Liver (tissue), 3 donors: ENCODE data around the gene ZNF546.

Experiments used
- GABPA ChIP-seq, 2 donors: IDR thresholded peaks in 1 of 2; conservative IDR thresholded peaks in 1 of 2; 2 replicates each; pipeline ENCODE4 v1.6.1; 2016; ENCODE audit warnings: antibody characterized with exemption in 2 of 2, mild to moderate bottlenecking in 1 of 2, moderate library complexity in 1 of 2
- HNF4G ChIP-seq: IDR thresholded peaks from 2 replicates; pipeline ENCODE4 v1.6.1; 2016; ENCODE audit warnings: antibody characterized with exemption
- JUND ChIP-seq, 2 donors: IDR thresholded peaks; 2 replicates each; pipeline ENCODE4 v1.6.1; 2016; ENCODE audit warnings: antibody characterized with exemption in 2 of 2
- RAD21 ChIP-seq, 2 donors: IDR thresholded peaks; 2 replicates each; pipeline ENCODE4 v1.6.1; 2016; ENCODE audit warnings: antibody characterized with exemption in 2 of 2, mild to moderate bottlenecking in 2 of 2
- RXRA ChIP-seq, 2 donors: IDR thresholded peaks; 2 replicates each; pipeline ENCODE4 v1.6.1; 2017 to 2018; ENCODE audit warnings: antibody characterized with exemption in 2 of 2, mild to moderate bottlenecking in 1 of 2
- SP1 ChIP-seq: IDR thresholded peaks from 2 replicates; pipeline ENCODE4 v1.6.1; 2018; ENCODE audit warnings: antibody characterized with exemption, mild to moderate bottlenecking
- TAF1 ChIP-seq: conservative IDR thresholded peaks from 2 replicates; pipeline ENCODE4 v1.6.1; 2016; ENCODE audit warnings: antibody characterized with exemption, mild to moderate bottlenecking
- YY1 ChIP-seq: IDR thresholded peaks from 2 replicates; pipeline ENCODE4 v1.6.1; 2016; ENCODE audit warnings: antibody characterized with exemption, mild to moderate bottlenecking
- TF ChIP-seq, protein P1 (sequence below): IDR thresholded peaks from 2 replicates; pipeline ENCODE4 v1.6.1; 2016; ENCODE audit warnings: antibody characterized with exemption, mild to moderate bottlenecking
- TF ChIP-seq, protein P2 (sequence below): fragments of 150-350 bp; IDR thresholded peaks from 2 replicates; pipeline ENCODE4 v1.5.1; 2017; ENCODE audit warnings: improper control_type of control experiment, low read depth, low read length; ENCODE audit not compliant: missing input control
- TF ChIP-seq, protein P3 (sequence below): IDR thresholded peaks from 2 replicates; pipeline ENCODE4 v1.6.1; 2016; ENCODE audit warnings: antibody characterized with exemption
- TF ChIP-seq, protein P4 (sequence below): IDR thresholded peaks from 2 replicates; pipeline ENCODE4 v1.6.1; 2016; ENCODE audit warnings: antibody characterized with exemption
- donor health status: healthy.
- donor health status: healthy.

DNA sequence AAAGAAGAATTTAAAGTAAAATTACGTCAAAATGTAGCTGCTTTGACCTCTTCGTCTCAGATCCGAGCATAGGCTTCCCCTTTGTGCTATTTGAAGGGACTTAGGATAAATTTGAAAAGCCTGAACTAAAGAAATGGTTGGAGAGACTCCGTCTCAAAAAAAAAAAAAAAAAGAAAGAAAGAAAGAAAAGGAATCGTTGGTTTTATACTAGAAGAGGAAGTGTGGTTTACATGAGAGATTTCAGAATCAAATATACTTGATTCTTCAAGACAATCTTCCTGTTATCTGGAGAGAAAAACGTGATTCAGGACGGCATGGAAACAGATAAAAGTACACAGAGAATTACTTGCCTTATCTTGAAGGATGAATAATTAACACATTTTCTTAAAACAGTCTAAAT, 59.6 kb downstream of the ZNF546 start:
- TF ChIP-seq JUND (IDR thresholded peaks at IDR 0.05) (no peak), TAF1 (no peak), HNF4G (no peak), YY1 (no peak), SP1 (no peak), RXRA (IDR thresholded peaks at IDR 0.05) (no peak), RAD21 (IDR thresholded peaks at IDR 0.05) (no peak), GABPA (IDR thresholded peaks at IDR 0.05 in 1 of 2, conservative IDR thresholded peaks at IDR 0.05 in 1 of 2) (no peak)
- TF ChIP-seq, protein P1, sequence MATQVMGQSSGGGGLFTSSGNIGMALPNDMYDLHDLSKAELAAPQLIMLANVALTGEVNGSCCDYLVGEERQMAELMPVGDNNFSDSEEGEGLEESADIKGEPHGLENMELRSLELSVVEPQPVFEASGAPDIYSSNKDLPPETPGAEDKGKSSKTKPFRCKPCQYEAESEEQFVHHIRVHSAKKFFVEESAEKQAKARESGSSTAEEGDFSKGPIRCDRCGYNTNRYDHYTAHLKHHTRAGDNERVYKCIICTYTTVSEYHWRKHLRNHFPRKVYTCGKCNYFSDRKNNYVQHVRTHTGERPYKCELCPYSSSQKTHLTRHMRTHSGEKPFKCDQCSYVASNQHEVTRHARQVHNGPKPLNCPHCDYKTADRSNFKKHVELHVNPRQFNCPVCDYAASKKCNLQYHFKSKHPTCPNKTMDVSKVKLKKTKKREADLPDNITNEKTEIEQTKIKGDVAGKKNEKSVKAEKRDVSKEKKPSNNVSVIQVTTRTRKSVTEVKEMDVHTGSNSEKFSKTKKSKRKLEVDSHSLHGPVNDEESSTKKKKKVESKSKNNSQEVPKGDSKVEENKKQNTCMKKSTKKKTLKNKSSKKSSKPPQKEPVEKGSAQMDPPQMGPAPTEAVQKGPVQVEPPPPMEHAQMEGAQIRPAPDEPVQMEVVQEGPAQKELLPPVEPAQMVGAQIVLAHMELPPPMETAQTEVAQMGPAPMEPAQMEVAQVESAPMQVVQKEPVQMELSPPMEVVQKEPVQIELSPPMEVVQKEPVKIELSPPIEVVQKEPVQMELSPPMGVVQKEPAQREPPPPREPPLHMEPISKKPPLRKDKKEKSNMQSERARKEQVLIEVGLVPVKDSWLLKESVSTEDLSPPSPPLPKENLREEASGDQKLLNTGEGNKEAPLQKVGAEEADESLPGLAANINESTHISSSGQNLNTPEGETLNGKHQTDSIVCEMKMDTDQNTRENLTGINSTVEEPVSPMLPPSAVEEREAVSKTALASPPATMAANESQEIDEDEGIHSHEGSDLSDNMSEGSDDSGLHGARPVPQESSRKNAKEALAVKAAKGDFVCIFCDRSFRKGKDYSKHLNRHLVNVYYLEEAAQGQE: no peak
- TF ChIP-seq, protein P2, sequence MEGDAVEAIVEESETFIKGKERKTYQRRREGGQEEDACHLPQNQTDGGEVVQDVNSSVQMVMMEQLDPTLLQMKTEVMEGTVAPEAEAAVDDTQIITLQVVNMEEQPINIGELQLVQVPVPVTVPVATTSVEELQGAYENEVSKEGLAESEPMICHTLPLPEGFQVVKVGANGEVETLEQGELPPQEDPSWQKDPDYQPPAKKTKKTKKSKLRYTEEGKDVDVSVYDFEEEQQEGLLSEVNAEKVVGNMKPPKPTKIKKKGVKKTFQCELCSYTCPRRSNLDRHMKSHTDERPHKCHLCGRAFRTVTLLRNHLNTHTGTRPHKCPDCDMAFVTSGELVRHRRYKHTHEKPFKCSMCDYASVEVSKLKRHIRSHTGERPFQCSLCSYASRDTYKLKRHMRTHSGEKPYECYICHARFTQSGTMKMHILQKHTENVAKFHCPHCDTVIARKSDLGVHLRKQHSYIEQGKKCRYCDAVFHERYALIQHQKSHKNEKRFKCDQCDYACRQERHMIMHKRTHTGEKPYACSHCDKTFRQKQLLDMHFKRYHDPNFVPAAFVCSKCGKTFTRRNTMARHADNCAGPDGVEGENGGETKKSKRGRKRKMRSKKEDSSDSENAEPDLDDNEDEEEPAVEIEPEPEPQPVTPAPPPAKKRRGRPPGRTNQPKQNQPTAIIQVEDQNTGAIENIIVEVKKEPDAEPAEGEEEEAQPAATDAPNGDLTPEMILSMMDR: no peak
- TF ChIP-seq, protein P3, sequence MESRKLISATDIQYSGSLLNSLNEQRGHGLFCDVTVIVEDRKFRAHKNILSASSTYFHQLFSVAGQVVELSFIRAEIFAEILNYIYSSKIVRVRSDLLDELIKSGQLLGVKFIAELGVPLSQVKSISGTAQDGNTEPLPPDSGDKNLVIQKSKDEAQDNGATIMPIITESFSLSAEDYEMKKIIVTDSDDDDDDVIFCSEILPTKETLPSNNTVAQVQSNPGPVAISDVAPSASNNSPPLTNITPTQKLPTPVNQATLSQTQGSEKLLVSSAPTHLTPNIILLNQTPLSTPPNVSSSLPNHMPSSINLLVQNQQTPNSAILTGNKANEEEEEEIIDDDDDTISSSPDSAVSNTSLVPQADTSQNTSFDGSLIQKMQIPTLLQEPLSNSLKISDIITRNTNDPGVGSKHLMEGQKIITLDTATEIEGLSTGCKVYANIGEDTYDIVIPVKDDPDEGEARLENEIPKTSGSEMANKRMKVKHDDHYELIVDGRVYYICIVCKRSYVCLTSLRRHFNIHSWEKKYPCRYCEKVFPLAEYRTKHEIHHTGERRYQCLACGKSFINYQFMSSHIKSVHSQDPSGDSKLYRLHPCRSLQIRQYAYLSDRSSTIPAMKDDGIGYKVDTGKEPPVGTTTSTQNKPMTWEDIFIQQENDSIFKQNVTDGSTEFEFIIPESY: no peak
- TF ChIP-seq, protein P4, sequence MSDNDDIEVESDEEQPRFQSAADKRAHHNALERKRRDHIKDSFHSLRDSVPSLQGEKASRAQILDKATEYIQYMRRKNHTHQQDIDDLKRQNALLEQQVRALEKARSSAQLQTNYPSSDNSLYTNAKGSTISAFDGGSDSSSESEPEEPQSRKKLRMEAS: no peak
